HG03108 (cell line): ENCODE results near the gene MRPS18B.

Experiments
- ATAC-seq: cut with Tn5 transposase; IDR thresholded peaks from one replicate; pipeline ENCODE4 v1.9.1; 2021; ENCODE audit warnings: moderate library complexity; ENCODE audit not compliant: unreplicated experiment

The MRPS18B gene

GRCh38 chr6:30601815-30602641 is 15.6 kb upstream of the MRPS18B start:
- ATAC-seq: no peak

- no peak for ATAC-seq
These were observed 13.7 kb upstream of the MRPS18B start for GRCh38 chr6:30603961-30604360.

GRCh38 chr6:30610065-30610464 is 7.6 kb upstream of the MRPS18B start:
- ATAC-seq: no peak

- ATAC-seq: no peak
These were observed 6.3 kb upstream of the MRPS18B start for GRCh38 chr6:30611150-30611855.

- ATAC-seq: no peak
These were observed 5.8 kb upstream of the MRPS18B start for GRCh38 chr6:30611856-30612194.

GRCh38 chr6:30612213-30612612 is 5.4 kb upstream of the MRPS18B start:
- ATAC-seq: no peak

GRCh38 chr6:30612687-30613248 is 4.9 kb upstream of the MRPS18B start:
- no peak for ATAC-seq

- no peak for ATAC-seq
These were observed 4.2 kb upstream of the MRPS18B start for GRCh38 chr6:30613251-30614043.

- ATAC-seq: no peak
These were observed 3.4 kb upstream of the MRPS18B start for GRCh38 chr6:30614044-30614842.

- peak; percentile 49 for ATAC-seq
These were observed 2.8 kb upstream of the MRPS18B start for GRCh38 chr6:30614843-30615218.

- ATAC-seq: no peak
These were observed 2.3 kb upstream of the MRPS18B start for GRCh38 chr6:30615219-30615957.

- no peak for ATAC-seq
These were observed 1.5 kb upstream of the MRPS18B start for GRCh38 chr6:30615958-30616810.

- peak; percentile 83 for ATAC-seq
These were observed 652 bp upstream of the MRPS18B start, which contains the start of gene PPP1R10 for GRCh38 chr6:30616811-30617564. PPP1R10 (minus strand) TSS chr6:30617243; CDS start chr6:30609944, 7,299 bp downstream.

- ATAC-seq: no peak
These were observed 694 bp downstream of the MRPS18B start for GRCh38 chr6:30618270-30618797.

GRCh38 chr6:30619561-30619960 is 1.9 kb downstream of the MRPS18B start:
- no peak for ATAC-seq

- no peak for ATAC-seq
These were observed 7.9 kb downstream of the MRPS18B start for GRCh38 chr6:30625511-30625910.

GRCh38 chr6:30626484-30627366 is 9.1 kb downstream of the MRPS18B start, which contains the start of gene ATAT1:
ATAT1 (plus strand) TSS chr6:30626874.
- ATAC-seq: peak; percentile 76
